HepG2 (cell line): Measurements from ENCODE around the gene MARS1. TPM values are rescaled to one million over a fixed set of nuclear protein-coding genes. Genes with fewer than 3 reads are reported as not detected.

Experiments
- ISL2 ChIP-seq: sonication (generic); formaldehyde crosslinking; IDR thresholded peaks from 2 replicates; pipeline ENCODE4 v1.5.0; 2020; ENCODE audit warnings: missing genetic modification reagents
- KLF13 ChIP-seq: sonication (generic); formaldehyde crosslinking; IDR thresholded peaks from 2 replicates; pipeline ENCODE4 v1.4.0; 2020; ENCODE audit warnings: mild to moderate bottlenecking, missing genetic modification reagents
- NR2F6 ChIP-seq, 2 experiments: IDR thresholded peaks; 2 replicates each; pipeline ENCODE4 v1.6.1; 2016; ENCODE audit warnings: antibody characterized with exemption in 1 of 2, mild to moderate bottlenecking in 1 of 2
- RCOR2 ChIP-seq: IDR thresholded peaks from 2 replicates; pipeline ENCODE4 v1.6.1; 2016; ENCODE audit warnings: missing biosample characterization, missing genetic modification reagents
- TOPORS ChIP-seq: sonication (generic); formaldehyde crosslinking; IDR thresholded peaks from 2 replicates; pipeline ENCODE4 v1.8.0; 2023; ENCODE audit warnings: mild to moderate bottlenecking, missing genetic modification reagents
- YY1 ChIP-seq: IDR thresholded peaks from 2 replicates; pipeline ENCODE4 v1.6.1; 2011; ENCODE audit warnings: low read length, low read depth, moderate library complexity, mild to moderate bottlenecking; ENCODE audit not compliant: insufficient read depth, insufficient replicate concordance
- ZBTB20 ChIP-seq: sonication (generic); formaldehyde crosslinking; IDR thresholded peaks from 2 replicates; pipeline ENCODE4 v1.8.1; 2023; ENCODE audit warnings: missing genetic modification reagents, low read depth, mild to moderate bottlenecking, borderline replicate concordance
- ZNF562 ChIP-seq: sonication (generic); formaldehyde crosslinking; IDR thresholded peaks from 2 replicates; pipeline ENCODE4 v1.8.0; 2022; ENCODE audit warnings: missing genetic modification reagents, borderline replicate concordance
- polyA plus RNA-seq, 8 experiments: library from polyadenylated mRNA; depleted of rRNA in 3 of 8; stranded (reverse) in 7 of 8; unstranded in 1 of 8; fragments of >200 nt; fragmentation: Illumina TruSeq in 4 of 8; extraction: Trizol in 4 of 8; gene quantifications; 2 replicates each; pipeline versions ENCODE4 v1.2.1 to v1.2.3, GENCODE V29; 2011 to 2016; ENCODE audit warnings: low read depth in 4 of 8, missing spikeins in 1 of 8, mixed read lengths in 1 of 8; ENCODE audit not compliant: insufficient read depth in 1 of 8
- total RNA-seq, 5 experiments: library from RNA; depleted of rRNA; stranded (reverse); fragments of >200 nt; fragmentation: Illumina TruSeq; extraction: Trizol; gene quantifications; 2 replicates each; pipeline ENCODE4 v1.2.3, GENCODE V29; 2016; ENCODE audit warnings: low read depth in 1 of 5
- TF ChIP-seq, protein P1 (sequence below): sonication (generic); formaldehyde crosslinking; IDR thresholded peaks from 2 replicates; pipeline ENCODE4 v1.4.0; 2020; ENCODE audit warnings: missing genetic modification reagents
- TF ChIP-seq, protein P2 (sequence below): sonication (generic); formaldehyde crosslinking; conservative IDR thresholded peaks from 2 replicates; pipeline ENCODE4 v1.4.0; 2020; ENCODE audit warnings: missing genetic modification reagents
- TF ChIP-seq, protein P3 (sequence below): sonication (generic); formaldehyde crosslinking; IDR thresholded peaks from one replicate; pipeline ENCODE4 v1.5.1; 2020; ENCODE audit warnings: mild to moderate bottlenecking, missing genetic modification reagents; ENCODE audit errors: not compliant biosample characterization
- TF ChIP-seq, protein P4 (sequence below): IDR thresholded peaks from 2 replicates; pipeline ENCODE4 v1.6.1; 2016; ENCODE audit warnings: missing genetic modification reagents, missing compliant biosample characterization
- TF ChIP-seq, protein P5 (sequence below): sonication (generic); formaldehyde crosslinking; IDR thresholded peaks from 2 replicates; pipeline ENCODE4 v1.4.0; 2020; ENCODE audit warnings: missing genetic modification reagents

The MARS1 gene
- total and polyA plus RNA-seq, 2 of the 13 experiments (the other 11 are each of a cell fraction or from before 2014, with no cell fraction given) = 115 to 181 TPM

DNA sequence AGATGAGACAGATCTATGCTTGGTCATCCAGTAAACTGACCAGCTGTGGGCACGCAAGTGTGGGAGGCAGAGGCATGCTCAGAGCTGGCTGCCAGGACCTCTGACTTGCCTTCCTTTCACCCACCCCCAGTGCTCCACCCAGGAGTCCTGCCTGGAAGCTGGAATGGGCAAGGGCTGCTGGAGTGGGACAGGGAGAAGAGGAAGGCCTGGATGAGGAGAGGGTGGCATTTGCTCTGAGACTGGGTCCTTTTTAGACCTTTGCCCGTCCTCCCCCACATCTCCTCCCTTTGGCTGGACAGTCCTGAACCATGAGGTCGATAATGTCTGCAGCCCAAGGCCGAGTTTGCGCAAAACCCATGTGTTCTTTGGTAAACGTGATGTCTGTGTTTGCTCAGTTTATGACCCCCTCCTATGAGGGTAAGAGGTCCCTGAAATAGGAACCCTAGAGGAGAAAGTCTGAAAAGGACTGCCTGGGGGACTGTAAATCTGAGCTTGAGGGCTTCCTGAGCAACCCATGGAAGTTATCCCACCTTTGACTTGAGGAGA lies 36.6 kb upstream of the MARS1 start (continued):
- TF ChIP-seq NR2F6 (IDR thresholded peaks at IDR 0.05) (peak; percentile 95), NR2F6 (CRISPR knock-in tag; IDR thresholded peaks at IDR 0.05) (peak; percentile 98), ZNF562 (no peak), YY1 (peak; percentile 50), KLF13 (CRISPR knock-in tag) (no peak), ZBTB20 (CRISPR knock-in tag) (0 out of 2 replicates have a peak, but pooled peaks have one; percentile 66), RCOR2 (CRISPR knock-in tag) (peak; percentile 86), TOPORS (CRISPR knock-in tag) (peak; percentile 81; the same call in 1 of the 2 replicates), ISL2 (CRISPR knock-in tag) (peak; percentile 85)
- TF ChIP-seq, protein P1, sequence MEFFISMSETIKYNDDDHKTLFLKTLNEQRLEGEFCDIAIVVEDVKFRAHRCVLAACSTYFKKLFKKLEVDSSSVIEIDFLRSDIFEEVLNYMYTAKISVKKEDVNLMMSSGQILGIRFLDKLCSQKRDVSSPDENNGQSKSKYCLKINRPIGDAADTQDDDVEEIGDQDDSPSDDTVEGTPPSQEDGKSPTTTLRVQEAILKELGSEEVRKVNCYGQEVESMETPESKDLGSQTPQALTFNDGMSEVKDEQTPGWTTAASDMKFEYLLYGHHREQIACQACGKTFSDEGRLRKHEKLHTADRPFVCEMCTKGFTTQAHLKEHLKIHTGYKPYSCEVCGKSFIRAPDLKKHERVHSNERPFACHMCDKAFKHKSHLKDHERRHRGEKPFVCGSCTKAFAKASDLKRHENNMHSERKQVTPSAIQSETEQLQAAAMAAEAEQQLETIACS = no peak
- TF ChIP-seq, protein P2, sequence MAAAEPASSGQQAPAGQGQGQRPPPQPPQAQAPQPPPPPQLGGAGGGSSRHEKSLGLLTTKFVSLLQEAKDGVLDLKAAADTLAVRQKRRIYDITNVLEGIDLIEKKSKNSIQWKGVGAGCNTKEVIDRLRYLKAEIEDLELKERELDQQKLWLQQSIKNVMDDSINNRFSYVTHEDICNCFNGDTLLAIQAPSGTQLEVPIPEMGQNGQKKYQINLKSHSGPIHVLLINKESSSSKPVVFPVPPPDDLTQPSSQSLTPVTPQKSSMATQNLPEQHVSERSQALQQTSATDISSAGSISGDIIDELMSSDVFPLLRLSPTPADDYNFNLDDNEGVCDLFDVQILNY (CRISPR knock-in tag) = 0 out of 2 replicates have a peak, but pooled peaks have one; percentile 12
- TF ChIP-seq, protein P3, sequence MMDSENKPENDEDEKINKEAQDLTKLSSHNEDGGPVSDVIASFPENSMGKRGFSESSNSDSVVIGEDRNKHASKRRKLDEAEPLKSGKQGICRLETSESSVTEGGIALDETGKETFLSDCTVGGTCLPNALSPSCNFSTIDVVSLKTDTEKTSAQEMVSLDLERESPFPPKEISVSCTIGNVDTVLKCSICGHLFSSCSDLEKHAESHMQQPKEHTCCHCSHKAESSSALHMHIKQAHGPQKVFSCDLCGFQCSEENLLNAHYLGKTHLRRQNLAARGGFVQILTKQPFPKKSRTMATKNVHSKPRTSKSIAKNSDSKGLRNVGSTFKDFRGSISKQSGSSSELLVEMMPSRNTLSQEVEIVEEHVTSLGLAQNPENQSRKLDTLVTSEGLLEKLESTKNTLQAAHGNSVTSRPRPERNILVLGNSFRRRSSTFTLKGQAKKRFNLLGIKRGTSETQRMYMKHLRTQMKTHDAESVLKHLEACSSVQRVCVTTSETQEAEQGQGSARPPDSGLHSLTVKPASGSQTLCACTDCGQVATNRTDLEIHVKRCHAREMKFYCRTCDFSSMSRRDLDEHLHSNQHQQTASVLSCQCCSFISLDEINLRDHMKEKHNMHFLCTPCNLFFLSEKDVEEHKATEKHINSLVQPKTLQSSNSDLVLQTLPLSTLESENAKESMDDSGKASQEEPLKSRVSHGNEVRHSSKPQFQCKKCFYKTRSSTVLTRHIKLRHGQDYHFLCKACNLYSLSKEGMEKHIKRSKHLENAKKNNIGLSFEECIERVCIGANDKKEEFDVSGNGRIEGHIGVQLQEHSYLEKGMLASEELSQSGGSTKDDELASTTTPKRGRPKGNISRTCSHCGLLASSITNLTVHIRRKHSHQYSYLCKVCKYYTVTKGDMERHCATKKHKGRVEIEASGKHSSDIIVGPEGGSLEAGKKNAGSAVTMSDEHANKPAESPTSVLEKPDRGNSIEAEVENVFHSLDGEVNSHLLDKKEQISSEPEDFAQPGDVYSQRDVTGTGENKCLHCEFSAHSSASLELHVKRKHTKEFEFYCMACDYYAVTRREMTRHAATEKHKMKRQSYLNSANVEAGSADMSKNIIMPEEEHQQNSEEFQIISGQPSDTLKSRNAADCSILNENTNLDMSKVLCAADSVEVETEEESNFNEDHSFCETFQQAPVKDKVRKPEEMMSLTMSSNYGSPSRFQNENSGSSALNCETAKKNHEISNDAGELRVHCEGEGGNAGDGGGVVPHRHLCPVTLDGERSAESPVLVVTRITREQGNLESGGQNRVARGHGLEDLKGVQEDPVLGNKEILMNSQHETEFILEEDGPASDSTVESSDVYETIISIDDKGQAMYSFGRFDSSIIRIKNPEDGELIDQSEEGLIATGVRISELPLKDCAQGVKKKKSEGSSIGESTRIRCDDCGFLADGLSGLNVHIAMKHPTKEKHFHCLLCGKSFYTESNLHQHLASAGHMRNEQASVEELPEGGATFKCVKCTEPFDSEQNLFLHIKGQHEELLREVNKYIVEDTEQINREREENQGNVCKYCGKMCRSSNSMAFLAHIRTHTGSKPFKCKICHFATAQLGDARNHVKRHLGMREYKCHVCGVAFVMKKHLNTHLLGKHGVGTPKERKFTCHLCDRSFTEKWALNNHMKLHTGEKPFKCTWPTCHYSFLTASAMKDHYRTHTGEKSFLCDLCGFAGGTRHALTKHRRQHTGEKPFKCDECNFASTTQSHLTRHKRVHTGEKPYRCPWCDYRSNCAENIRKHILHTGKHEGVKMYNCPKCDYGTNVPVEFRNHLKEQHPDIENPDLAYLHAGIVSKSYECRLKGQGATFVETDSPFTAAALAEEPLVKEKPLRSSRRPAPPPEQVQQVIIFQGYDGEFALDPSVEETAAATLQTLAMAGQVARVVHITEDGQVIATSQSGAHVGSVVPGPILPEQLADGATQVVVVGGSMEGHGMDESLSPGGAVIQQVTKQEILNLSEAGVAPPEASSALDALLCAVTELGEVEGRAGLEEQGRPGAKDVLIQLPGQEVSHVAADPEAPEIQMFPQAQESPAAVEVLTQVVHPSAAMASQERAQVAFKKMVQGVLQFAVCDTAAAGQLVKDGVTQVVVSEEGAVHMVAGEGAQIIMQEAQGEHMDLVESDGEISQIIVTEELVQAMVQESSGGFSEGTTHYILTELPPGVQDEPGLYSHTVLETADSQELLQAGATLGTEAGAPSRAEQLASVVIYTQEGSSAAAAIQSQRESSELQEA (CRISPR knock-in tag) = peak; percentile 32
- TF ChIP-seq, protein P4, sequence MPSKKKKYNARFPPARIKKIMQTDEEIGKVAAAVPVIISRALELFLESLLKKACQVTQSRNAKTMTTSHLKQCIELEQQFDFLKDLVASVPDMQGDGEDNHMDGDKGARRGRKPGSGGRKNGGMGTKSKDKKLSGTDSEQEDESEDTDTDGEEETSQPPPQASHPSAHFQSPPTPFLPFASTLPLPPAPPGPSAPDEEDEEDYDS (CRISPR knock-in tag) = peak; percentile 54
- TF ChIP-seq, protein P5, sequence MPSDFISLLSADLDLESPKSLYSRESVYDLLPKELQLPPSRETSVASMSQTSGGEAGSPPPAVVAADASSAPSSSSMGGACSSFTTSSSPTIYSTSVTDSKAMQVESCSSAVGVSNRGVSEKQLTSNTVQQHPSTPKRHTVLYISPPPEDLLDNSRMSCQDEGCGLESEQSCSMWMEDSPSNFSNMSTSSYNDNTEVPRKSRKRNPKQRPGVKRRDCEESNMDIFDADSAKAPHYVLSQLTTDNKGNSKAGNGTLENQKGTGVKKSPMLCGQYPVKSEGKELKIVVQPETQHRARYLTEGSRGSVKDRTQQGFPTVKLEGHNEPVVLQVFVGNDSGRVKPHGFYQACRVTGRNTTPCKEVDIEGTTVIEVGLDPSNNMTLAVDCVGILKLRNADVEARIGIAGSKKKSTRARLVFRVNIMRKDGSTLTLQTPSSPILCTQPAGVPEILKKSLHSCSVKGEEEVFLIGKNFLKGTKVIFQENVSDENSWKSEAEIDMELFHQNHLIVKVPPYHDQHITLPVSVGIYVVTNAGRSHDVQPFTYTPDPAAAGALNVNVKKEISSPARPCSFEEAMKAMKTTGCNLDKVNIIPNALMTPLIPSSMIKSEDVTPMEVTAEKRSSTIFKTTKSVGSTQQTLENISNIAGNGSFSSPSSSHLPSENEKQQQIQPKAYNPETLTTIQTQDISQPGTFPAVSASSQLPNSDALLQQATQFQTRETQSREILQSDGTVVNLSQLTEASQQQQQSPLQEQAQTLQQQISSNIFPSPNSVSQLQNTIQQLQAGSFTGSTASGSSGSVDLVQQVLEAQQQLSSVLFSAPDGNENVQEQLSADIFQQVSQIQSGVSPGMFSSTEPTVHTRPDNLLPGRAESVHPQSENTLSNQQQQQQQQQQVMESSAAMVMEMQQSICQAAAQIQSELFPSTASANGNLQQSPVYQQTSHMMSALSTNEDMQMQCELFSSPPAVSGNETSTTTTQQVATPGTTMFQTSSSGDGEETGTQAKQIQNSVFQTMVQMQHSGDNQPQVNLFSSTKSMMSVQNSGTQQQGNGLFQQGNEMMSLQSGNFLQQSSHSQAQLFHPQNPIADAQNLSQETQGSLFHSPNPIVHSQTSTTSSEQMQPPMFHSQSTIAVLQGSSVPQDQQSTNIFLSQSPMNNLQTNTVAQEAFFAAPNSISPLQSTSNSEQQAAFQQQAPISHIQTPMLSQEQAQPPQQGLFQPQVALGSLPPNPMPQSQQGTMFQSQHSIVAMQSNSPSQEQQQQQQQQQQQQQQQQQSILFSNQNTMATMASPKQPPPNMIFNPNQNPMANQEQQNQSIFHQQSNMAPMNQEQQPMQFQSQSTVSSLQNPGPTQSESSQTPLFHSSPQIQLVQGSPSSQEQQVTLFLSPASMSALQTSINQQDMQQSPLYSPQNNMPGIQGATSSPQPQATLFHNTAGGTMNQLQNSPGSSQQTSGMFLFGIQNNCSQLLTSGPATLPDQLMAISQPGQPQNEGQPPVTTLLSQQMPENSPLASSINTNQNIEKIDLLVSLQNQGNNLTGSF (CRISPR knock-in tag) = no peak
